ENCODE measurements around the gene CFAP57.

GRCh38 chr1:43156026-43156425 lies 16.1 kb upstream of the CFAP57 start:
- no peak for TF ChIP-seq CTCF (IDR thresholded peaks at IDR 0.05)
- TF ChIP-seq POLR2A (IDR thresholded peaks at IDR 0.05), result no peak

Measured in uterus (tissue), 2 donors.